ENCODE results near the gene JPH2.
"Not testable (repeated sequence)": the region's sequence is repeated elsewhere in the genome, so short reads cannot be mapped to it uniquely, and the experiment has no call there.

The JPH2 gene

GRCh38 chr20:44159711-44160110 is 27.3 kb downstream of the JPH2 start:
- no peak for DNase-seq (ENCODE audit: low spot score)
- FAIRE-seq, result peak; percentile 37

- FAIRE-seq (peak; percentile 9), DNase-seq (ENCODE audit: low spot score) (no peak)
Observed at GRCh38 chr20:44159125-44159524, 27.9 kb downstream of the JPH2 start.

- DNase-seq (ENCODE audit: low spot score) (no peak), FAIRE-seq (no peak)
Observed at GRCh38 chr20:44157061-44157460, 29.9 kb downstream of the JPH2 start.

GRCh38 chr20:44154521-44155001 is 32.4 kb downstream of the JPH2 start:
- DNase-seq (ENCODE audit: low spot score) (no peak), FAIRE-seq (no peak)

GRCh38 chr20:44153636-44154043 is 33.3 kb downstream of the JPH2 start:
- no peak for DNase-seq (ENCODE audit: low spot score)
- peak; percentile 5 for FAIRE-seq

GRCh38 chr20:44151621-44152416 is 35.2 kb downstream of the JPH2 start:
- FAIRE-seq (peak; percentile 27), DNase-seq (ENCODE audit: low spot score) (peak; percentile 85)

GRCh38 chr20:44146272-44146671 is 40.7 kb downstream of the JPH2 start:
- DNase-seq (ENCODE audit: low spot score), result no peak
- FAIRE-seq, result no peak

- FAIRE-seq (no peak), DNase-seq (ENCODE audit: low spot score) (no peak)
Observed at GRCh38 chr20:44145131-44145775, 41.7 kb downstream of the JPH2 start.

- FAIRE-seq, result no peak
- DNase-seq (ENCODE audit: low spot score), result no peak
Observed at GRCh38 chr20:44143936-44144335, 43.1 kb downstream of the JPH2 start.

GRCh38 chr20:44142413-44142812 is 44.6 kb downstream of the JPH2 start:
- DNase-seq (ENCODE audit: low spot score), result no peak
- no peak for FAIRE-seq

GRCh38 chr20:44141873-44142272 is 45.1 kb downstream of the JPH2 start:
- peak; percentile 37 for FAIRE-seq
- no peak for DNase-seq (ENCODE audit: low spot score)

- DNase-seq (ENCODE audit: low spot score), result no peak
- peak; percentile 35 for FAIRE-seq
Observed at GRCh38 chr20:44138867-44139266, 48.1 kb downstream of the JPH2 start.

GRCh38 chr20:44137266-44137801 is 49.7 kb downstream of the JPH2 start:
- peak; percentile 85 for DNase-seq (ENCODE audit: low spot score)
- no peak for FAIRE-seq

GRCh38 chr20:44136579-44137265 is 50.3 kb downstream of the JPH2 start:
- DNase-seq (ENCODE audit: low spot score), result no peak
- FAIRE-seq, result no peak

GRCh38 chr20:44135417-44136204 is 51.4 kb downstream of the JPH2 start:
- FAIRE-seq (peak; percentile 67), DNase-seq (ENCODE audit: low spot score) (no peak)

- no peak for DNase-seq (ENCODE audit: low spot score)
Observed at GRCh38 chr20:44135012-44135412, 52.0 kb downstream of the JPH2 start.

GRCh38 chr20:44133424-44133823 is 53.6 kb downstream of the JPH2 start:
- no peak for DNase-seq (ENCODE audit: low spot score)
- FAIRE-seq, result no peak

More at GRCh38 chr20:44135012-44135412, 52.0 kb downstream of the JPH2 start:
- FAIRE-seq, result no peak

- DNase-seq (ENCODE audit: low spot score), result no peak
- FAIRE-seq, result no peak
Observed at GRCh38 chr20:44131704-44132103, 55.3 kb downstream of the JPH2 start.

GRCh38 chr20:44129911-44130718 is 56.9 kb downstream of the JPH2 start:
- DNase-seq (ENCODE audit: low spot score) (no peak), FAIRE-seq (no peak)

- not testable (repeated sequence) for FAIRE-seq; DNase-seq (ENCODE audit: low spot score)
Observed at GRCh38 chr20:44129300-44129699, 57.7 kb downstream of the JPH2 start.
